K562 (cell line): Measurements from ENCODE around the gene NUP214. TPM values are rescaled to one million over a fixed set of nuclear protein-coding genes. Genes with fewer than 3 reads are reported as not detected.
A peak's percentile ranks its signal among the peaks of the same experiment; 100 is the strongest.

ENCODE experiments used
- ATAC-seq: fragments of 200-7000 bp; cut with Tn5 transposase; 3 replicates; pipeline ENCODE4 v1.9.1; 2020; ENCODE audit warnings: moderate library complexity
- BruUV-seq: library from RNA; stranded (reverse); fragments of 400-500 nt; replicated peaks from 2 replicates; lab custom pipeline; 2021; lab: Mats Ljungman, UMichigan
- CTCF ChIA-PET: fragments of 300-600 bp; formaldehyde crosslinking; extraction: SDS; loops from one replicate; lab custom pipeline; 2021; ENCODE audit warnings: low intra/inter-chr PET ratio; lab: Yijun Ruan, JAX
- POLR2A ChIA-PET: fragments of 300-600, 350-650 bp; sonication (Branson Sonifier 250); formaldehyde crosslinking; extraction: SDS; loops from one replicate; lab custom pipeline; 2021; ENCODE audit warnings: antibody characterized with exemption, inconsistent platforms; lab: Yijun Ruan, JAX
- DNase-seq, 4 experiments: peaks; one replicate each; pipeline versions ENCODE4 v3.0.0 to v3.0.0-alpha.2; 2011 to 2018; ENCODE audit warnings: low spot score in 3 of 4, mixed read lengths in 3 of 4; ENCODE audit errors: extremely low read depth in 1 of 4
- FAIRE-seq: peaks from 2 replicates; lab custom pipeline; 2011; peaks lifted over from hg19 to GRCh38; lab: Jason Lieb, UNC
- H2AFZ ChIP-seq: 2 replicates; pipeline ENCODE4 v1.6.0; 2011; ENCODE audit warnings: low read depth, low read length, control low read depth, inconsistent platforms
- H3K27ac ChIP-seq: fragments of 200-600 bp; 3 replicates; pipeline ENCODE4 v1.8.0; 2011; ENCODE audit warnings: low read depth, mild to moderate bottlenecking, control low read depth, inconsistent platforms, low read length, moderate library complexity, mixed read lengths; ENCODE audit errors: extremely low read depth
- H3K27me3 ChIP-seq, 2 experiments: fragments of 300-600 bp in 1 of 2; 2 replicates in 1 of 2; 3 replicates in 1 of 2; pipeline versions ENCODE4 v1.6.0 to v1.8.0; 2011; ENCODE audit warnings: inconsistent platforms in 2 of 2, low read length in 2 of 2, mild to moderate bottlenecking in 1 of 2, mixed read lengths in 1 of 2, moderate library complexity in 1 of 2; ENCODE audit not compliant: control insufficient read depth in 2 of 2, insufficient read depth in 2 of 2
- H3K36me3 ChIP-seq: fragments of 300-600 bp; 3 replicates; pipeline ENCODE4 v1.8.0; 2011; ENCODE audit warnings: mild to moderate bottlenecking, low read length, inconsistent platforms; ENCODE audit not compliant: control insufficient read depth, insufficient read depth
- H3K4me1 ChIP-seq, 2 experiments: fragments of 200-600 bp in 1 of 2; replicated peaks in 1 of 2; 2 replicates in 1 of 2; 3 replicates in 1 of 2; pipeline versions ENCODE4 v1.5.1 to v1.8.0; 2011; ENCODE audit warnings: inconsistent platforms in 2 of 2, low read length in 2 of 2, mild to moderate bottlenecking in 1 of 2, mixed read lengths in 1 of 2, moderate library complexity in 1 of 2; ENCODE audit not compliant: control insufficient read depth in 2 of 2, insufficient read depth in 2 of 2
- H3K4me2 ChIP-seq: 2 replicates; pipeline ENCODE4 v1.6.1; 2011; ENCODE audit warnings: low read length, control low read depth, inconsistent platforms, mixed read lengths; ENCODE audit not compliant: insufficient read depth
- H3K4me3 ChIP-seq: fragments of 200-600 bp; sonication (generic), shearing (Covaris generic); 2 replicates; pipeline ENCODE4 v1.5.1; 2016; ENCODE audit warnings: control low read depth, inconsistent platforms
- H3K79me2 ChIP-seq: fragments of 200-600 bp; 3 replicates; pipeline ENCODE4 v1.8.0; 2011; ENCODE audit warnings: low read length, inconsistent platforms; ENCODE audit not compliant: control insufficient read depth, insufficient read depth
- H3K9ac ChIP-seq, 2 experiments: 2 replicates each; pipeline versions ENCODE4 v1.6.0 to v1.6.1; 2011; ENCODE audit warnings: low read depth in 2 of 2, low read length in 2 of 2, control low read depth in 1 of 2, inconsistent platforms in 1 of 2, mild to moderate bottlenecking in 1 of 2, mixed read lengths in 1 of 2; ENCODE audit not compliant: insufficient read depth in 1 of 2
- H3K9me1 ChIP-seq: one replicate; pipeline ENCODE4 v1.6.0; 2011; ENCODE audit warnings: inconsistent platforms, mild to moderate bottlenecking, low read length, moderate library complexity; ENCODE audit not compliant: control insufficient read depth, insufficient read depth
- H3K9me3 ChIP-seq: replicated peaks from 2 replicates; pipeline ENCODE4 v1.5.1; 2011; ENCODE audit warnings: low read depth, low read length, inconsistent platforms; ENCODE audit not compliant: control insufficient read depth, insufficient read depth
- H4K20me1 ChIP-seq: replicated peaks from 2 replicates; pipeline ENCODE4 v1.6.1; 2011; ENCODE audit warnings: low read length, inconsistent platforms, mixed read lengths; ENCODE audit not compliant: control insufficient read depth, insufficient read depth
- HDAC1 ChIP-seq, 2 experiments: fragments of 450-650 bp; IDR thresholded peaks; 2 replicates each; pipeline ENCODE4 v1.6.1; 2016 to 2017; ENCODE audit warnings: inconsistent platforms in 1 of 2, mild to moderate bottlenecking in 1 of 2, moderate library complexity in 1 of 2
- RAD21 ChIP-seq, 2 experiments: fragments of 250-450 bp in 1 of 2; fragments of 450-650 bp in 1 of 2; sonication (Bioruptor Pico) in 1 of 2; formaldehyde crosslinking in 1 of 2; IDR thresholded peaks in 1 of 2; conservative IDR thresholded peaks in 1 of 2; 2 replicates each; pipeline versions ENCODE4 v1.4.0 to v1.8.0; 2020 to 2022; ENCODE audit warnings: mild to moderate bottlenecking in 2 of 2, moderate library complexity in 1 of 2
- SIN3A ChIP-seq, 2 experiments: fragments of 150-350 bp in 1 of 2; IDR thresholded peaks; 2 replicates each; pipeline ENCODE4 v1.6.1; 2011 to 2016; ENCODE audit warnings: borderline replicate concordance in 2 of 2, low read depth in 2 of 2, low read length in 2 of 2, mild to moderate bottlenecking in 2 of 2, moderate library complexity in 2 of 2; ENCODE audit not compliant: control insufficient read depth in 1 of 2
- SIRT6 ChIP-seq: IDR thresholded peaks from one replicate; pipeline ENCODE4 v1.6.1; 2012; ENCODE audit warnings: low read depth, mild to moderate bottlenecking, control low read depth, inconsistent platforms, low read length, moderate library complexity
- ZNF589 ChIP-seq: fragments of 200-800 bp; sonication (Bioruptor generic); IDR thresholded peaks from 2 replicates; pipeline ENCODE4 v1.6.1; 2016; ENCODE audit warnings: low read depth, missing genetic modification characterization, missing compliant biosample characterization
- WGBS: fragments of 100-300 bp; shearing (Covaris generic); methylation state at CpG from one replicate; pipeline ENCODE4 v1.1.6; 2016; ENCODE audit warnings: low coverage, mixed read lengths; ENCODE audit not compliant: insufficient coverage; ENCODE audit errors: missing lambda C conversion rate; 5-methylcytosine and 5-hydroxymethylcytosine counted together
- in situ Hi-C: fragments of 300-500 bp; cut with MboI; formaldehyde crosslinking; loops from 4 replicates; pipeline ENCODE4 v1.15.0; 2018; ENCODE audit warnings: inconsistent platforms, mixed read lengths
- intact Hi-C: fragments of 100-400 bp; cut with micrococcal nuclease; formaldehyde crosslinking; loops from 2 replicates; pipeline ENCODE4 v1.14.2; 2022
- polyA plus RNA-seq, 8 experiments: library from polyadenylated mRNA; depleted of rRNA in 4 of 8; stranded (reverse) in 5 of 8; unstranded in 3 of 8; fragments of >200 nt; fragmentation: Nextera tagmentation in 2 of 8; fragmentation: Illumina TruSeq in 1 of 8; extraction: Ambion mirVana in 2 of 8; extraction: Trizol in 1 of 8; gene quantifications; 2 replicates each; pipeline versions ENCODE4 v1.2.1 to v1.2.3, GENCODE V29; 2011 to 2014; ENCODE audit warnings: inconsistent platforms in 1 of 8, missing spikeins in 1 of 8
- total RNA-seq, 7 experiments: library from RNA; depleted of rRNA in 6 of 7; stranded (reverse); fragments of >200 nt in 6 of 7; fragmentation: Illumina TruSeq in 2 of 7; extraction: Trizol in 2 of 7; gene quantifications; 2 replicates each; pipeline versions ENCODE4 v1.2.1 to v1.2.3, GENCODE V29; 2011 to 2021; ENCODE audit warnings: low replicate concordance in 1 of 7
- TF ChIP-seq, protein P1 (sequence below), 2 experiments: fragments of 450-650 bp in 1 of 2; sonication (generic) in 1 of 2; formaldehyde crosslinking; conservative IDR thresholded peaks; 2 replicates each; pipeline versions ENCODE4 v1.4.0 to v1.8.1; 2020 to 2022; ENCODE audit warnings: mild to moderate bottlenecking in 1 of 2, missing genetic modification reagents in 1 of 2
- TF ChIP-seq, protein P2 (sequence below): sonication (generic); formaldehyde crosslinking; IDR thresholded peaks from 2 replicates; pipeline ENCODE4 v1.8.1; 2023; ENCODE audit warnings: mild to moderate bottlenecking, missing genetic modification reagents

The NUP214 gene
- total and polyA plus RNA-seq, 9 of the 15 experiments (the other 6 are each of a cell fraction or from before 2014, with no cell fraction given) = 56.9 to 332 (median 97.1) TPM

GRCh38 chr9:131167936-131168335, 42.5 kb downstream of the NUP214 start (continued):
- TF ChIP-seq SIN3A (IDR thresholded peaks at IDR 0.05; ENCODE audit: borderline replicate concordance in 2 of 2, control insufficient read depth in 1 of 2, low read depth in 2 of 2, low read length in 2 of 2) (no peak), ZNF589 (no peak), SIRT6 (no peak), RAD21 (CRISPR knock-in tag; conservative IDR thresholded peaks at IDR 0.05 in 1 of 2, IDR thresholded peaks at IDR 0.05 in 1 of 2) (no peak)

- BruUV-seq = no TSS peak
- ATAC-seq (no peak), FAIRE-seq (no peak), DNase-seq (no peak)
- Histone ChIP-seq H3K9me1 (no peaks in the 10 kb centered on the region), H3K27ac (no peak overlapping the region), H3K27me3 (no peaks in the 10 kb centered on the region), H3K4me2 (no peak overlapping the region), H3K36me3 (peaks cover 79% of the 10 kb centered on the region), H3K9me3 (no peaks in the 10 kb centered on the region; the same call in 1 of the 2 replicates), H3K4me1 (no peaks in the 10 kb centered on the region), H4K20me1 (peaks cover 11% of the 10 kb centered on the region; the same call in 1 of the 2 replicates), H3K4me3 (no peak overlapping the region), H2AFZ (no peak overlapping the region), H3K79me2 (peaks cover 47% of the 10 kb centered on the region; the same call in 2 of the 3 replicates), H3K9ac (no peak overlapping the region)
- intact Hi-C loops (no loop called here), in situ Hi-C loops (no loop called here)
- 93% methylated on average over 7 of the region's 7 CpGs for WGBS
- CTCF ChIA-PET = no interaction called here
- POLR2A ChIA-PET = interaction anchor here (0.6 to 12.0 kb wide), 12 partner anchors 8 to 152 kb away, joined by 3 to 300 read pairs (median 6); partner anchors contain the start of gene NUP214
- no peak for TF ChIP-seq HDAC1 (IDR thresholded peaks at IDR 0.05)
- TF ChIP-seq, protein P1, sequence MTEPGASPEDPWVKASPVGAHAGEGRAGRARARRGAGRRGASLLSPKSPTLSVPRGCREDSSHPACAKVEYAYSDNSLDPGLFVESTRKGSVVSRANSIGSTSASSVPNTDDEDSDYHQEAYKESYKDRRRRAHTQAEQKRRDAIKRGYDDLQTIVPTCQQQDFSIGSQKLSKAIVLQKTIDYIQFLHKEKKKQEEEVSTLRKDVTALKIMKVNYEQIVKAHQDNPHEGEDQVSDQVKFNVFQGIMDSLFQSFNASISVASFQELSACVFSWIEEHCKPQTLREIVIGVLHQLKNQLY (CRISPR knock-in tag; conservative IDR thresholded peaks at IDR 0.05) = peak in 1 of 2 experiments; percentile 76; a peak in 1 of 4 replicates
- TF ChIP-seq, protein P2, sequence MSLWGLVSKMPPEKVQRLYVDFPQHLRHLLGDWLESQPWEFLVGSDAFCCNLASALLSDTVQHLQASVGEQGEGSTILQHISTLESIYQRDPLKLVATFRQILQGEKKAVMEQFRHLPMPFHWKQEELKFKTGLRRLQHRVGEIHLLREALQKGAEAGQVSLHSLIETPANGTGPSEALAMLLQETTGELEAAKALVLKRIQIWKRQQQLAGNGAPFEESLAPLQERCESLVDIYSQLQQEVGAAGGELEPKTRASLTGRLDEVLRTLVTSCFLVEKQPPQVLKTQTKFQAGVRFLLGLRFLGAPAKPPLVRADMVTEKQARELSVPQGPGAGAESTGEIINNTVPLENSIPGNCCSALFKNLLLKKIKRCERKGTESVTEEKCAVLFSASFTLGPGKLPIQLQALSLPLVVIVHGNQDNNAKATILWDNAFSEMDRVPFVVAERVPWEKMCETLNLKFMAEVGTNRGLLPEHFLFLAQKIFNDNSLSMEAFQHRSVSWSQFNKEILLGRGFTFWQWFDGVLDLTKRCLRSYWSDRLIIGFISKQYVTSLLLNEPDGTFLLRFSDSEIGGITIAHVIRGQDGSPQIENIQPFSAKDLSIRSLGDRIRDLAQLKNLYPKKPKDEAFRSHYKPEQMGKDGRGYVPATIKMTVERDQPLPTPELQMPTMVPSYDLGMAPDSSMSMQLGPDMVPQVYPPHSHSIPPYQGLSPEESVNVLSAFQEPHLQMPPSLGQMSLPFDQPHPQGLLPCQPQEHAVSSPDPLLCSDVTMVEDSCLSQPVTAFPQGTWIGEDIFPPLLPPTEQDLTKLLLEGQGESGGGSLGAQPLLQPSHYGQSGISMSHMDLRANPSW = 0 out of 2 replicates have a peak, but pooled peaks have one; percentile 47
Measured at GRCh38 chr9:131169563-131170240, 44.3 kb downstream of the NUP214 start.
